Psoas muscle (tissue), 8 donors: ENCODE measurements around the gene TOLLIP. TPM values are rescaled to one million over a fixed set of nuclear protein-coding genes. Genes with fewer than 3 reads are reported as not detected.
A peak's percentile ranks its signal among the peaks of the same experiment; 100 is the strongest.

ENCODE experiments used
- ATAC-seq, 4 donors: fragments of 200-7000 bp; cut with Tn5 transposase; one replicate each; pipeline ENCODE4 v1.9.1; 2020; ENCODE audit warnings: moderate library complexity in 3 of 4, mild to moderate bottlenecking in 2 of 4
- DNase-seq, 2 donors: peaks; one replicate each; pipeline ENCODE4 v3.0.0-alpha.2; 2020
- H3K27ac ChIP-seq: fragments of 200-600 bp; one replicate; pipeline ENCODE4 v1.8.0; 2022
- H3K27me3 ChIP-seq, 3 donors: fragments of 200-600 bp in 1 of 3; one replicate each; pipeline versions ENCODE4 v1.6.1 to v1.8.0; 2013 to 2022; ENCODE audit warnings: low read length in 2 of 3, mild to moderate bottlenecking in 2 of 3, moderate library complexity in 1 of 3; ENCODE audit not compliant: insufficient read depth in 3 of 3
- H3K36me3 ChIP-seq, 2 donors: fragments of 200-600 bp in 1 of 2; one replicate each; pipeline versions ENCODE4 v1.6.1 to v1.8.0; 2013 to 2022; ENCODE audit warnings: low read depth in 1 of 2, mild to moderate bottlenecking in 1 of 2, moderate library complexity in 1 of 2; ENCODE audit not compliant: insufficient read depth in 1 of 2
- H3K4me1 ChIP-seq: fragments of 200-600 bp; one replicate; pipeline ENCODE4 v1.8.0; 2022
- H3K4me3 ChIP-seq: fragments of 200-600 bp; one replicate; pipeline ENCODE4 v1.8.0; 2022; ENCODE audit warnings: mild to moderate bottlenecking
- H3K9me3 ChIP-seq: fragments of 200-600 bp; one replicate; pipeline ENCODE4 v1.8.0; 2022
- CTCF ChIP-seq: fragments of 200-600 bp; IDR thresholded peaks from one replicate; pipeline ENCODE4 v1.8.0; 2022; ENCODE audit warnings: antibody characterized with exemption
- WGBS, 3 donors: extraction: QIAGEN DNeasy Blood & Tissue Kit; methylation state at CpG; one replicate each; pipeline versions ENCODE4 v1.1.6 to v1.1.7; 2013; 5-methylcytosine and 5-hydroxymethylcytosine counted together
- intact Hi-C, 2 donors: fragments of 100-400 bp; cut with DNase I; formaldehyde crosslinking; loops; one replicate each; pipeline versions ENCODE4 v1.11.0 to v1.14.2; 2022
- polyA plus RNA-seq, 3 donors: library from polyadenylated mRNA; stranded (reverse); fragments of 200-250 nt; gene quantifications; one replicate each; pipeline ENCODE4 v1.2.3, GENCODE V29; 2013
- total RNA-seq, 4 donors: library from RNA; stranded (reverse); fragmentation: NEBNext Ultra II Directional in 2 of 4; extraction: Animal tissue kit (Norgen Biotek cat#: 25700) in 2 of 4; gene quantifications; one replicate each; pipeline versions ENCODE4 v1.2.1 to v1.2.4, GENCODE V29; 2021 to 2023
- donor health status: healthy with polysubstance abuse.
- donor health status: DM: no; HTN: no; CAD: no; lungs with moderate emphysema.
- donor health status: Bipolar disorder and iron deficiency.
- donor health status: healthy.
- donor health status: DM: yes; HTN: yes; CAD: no.
- donor health status: DM: no; HTN: no; CAD: no.
- donor health status: DM: no; HTN: no; CAD: no.
- donor health status: DM: yes; HTN: yes; CAD: no.

TOLLIP gene
- total and polyA plus RNA-seq, 7 donors, result 33.5 to 74.6 (median 56.4) TPM

GRCh38 chr11:1260620-1261019 lies 48.8 kb downstream of the TOLLIP start:
- WGBS, 3 donors, result 79 to 88% (median 82%) methylated on average over 16 to 17 of the region's 17 CpGs
- H3K9me3 ChIP-seq, result no peaks in the 10 kb centered on the region
- H3K27ac ChIP-seq, result no peak overlapping the region
- ATAC-seq (no peak), DNase-seq (no peak)
- peaks cover 14% of the 10 kb centered on the region for H3K4me1 ChIP-seq
- no peak overlapping the region for H3K4me3 ChIP-seq
- no peaks in the 10 kb centered on the region for H3K36me3 ChIP-seq
- H3K27me3 ChIP-seq, result no peaks in the 10 kb centered on the region
- intact Hi-C loops, result no loop called here
- no peak for TF ChIP-seq CTCF

DNA sequence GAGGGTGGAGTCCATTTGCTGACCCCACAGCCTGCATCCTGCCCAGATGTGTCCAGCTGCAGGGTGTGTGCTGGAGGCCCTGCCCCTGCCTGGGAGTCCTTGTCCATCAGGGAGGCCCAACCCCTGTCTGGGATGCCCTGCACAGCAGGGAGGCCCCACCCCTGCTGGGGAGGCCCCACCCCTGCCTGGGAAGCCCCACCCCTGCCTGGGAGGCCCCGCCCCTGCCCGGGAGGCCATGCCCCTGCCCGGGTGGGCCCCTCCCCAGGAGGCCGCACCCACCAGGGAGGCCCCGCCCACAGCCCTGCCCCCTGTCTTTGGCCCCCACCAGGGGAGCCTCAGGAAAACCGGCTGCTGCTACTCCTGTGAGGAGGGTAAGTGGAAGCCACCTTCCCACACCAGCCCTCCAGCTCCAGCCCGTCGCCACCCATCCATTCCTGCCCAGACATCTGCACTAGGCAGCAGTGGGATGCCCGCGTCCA lies 49.4 kb downstream of the TOLLIP start:
- 62 to 71% (median 70%) methylated on average over 6 to 10 of the region's 10 CpGs for WGBS, 3 donors
- DNase-seq (peak in 1 of 2 donors; percentile 67), ATAC-seq (peak in 3 of 4 donors; percentile 29 to 55 (median 52))
- no peaks in the 10 kb centered on the region for H3K36me3 ChIP-seq
- peaks cover 14% of the 10 kb centered on the region for H3K4me1 ChIP-seq
- TF ChIP-seq CTCF, result no peak
- H3K9me3 ChIP-seq, result no peaks in the 10 kb centered on the region
- H3K4me3 ChIP-seq, result no peak overlapping the region
- no peaks in the 10 kb centered on the region for H3K27me3 ChIP-seq
- no peak overlapping the region for H3K27ac ChIP-seq
- intact Hi-C loops, result no loop called here

DNA sequence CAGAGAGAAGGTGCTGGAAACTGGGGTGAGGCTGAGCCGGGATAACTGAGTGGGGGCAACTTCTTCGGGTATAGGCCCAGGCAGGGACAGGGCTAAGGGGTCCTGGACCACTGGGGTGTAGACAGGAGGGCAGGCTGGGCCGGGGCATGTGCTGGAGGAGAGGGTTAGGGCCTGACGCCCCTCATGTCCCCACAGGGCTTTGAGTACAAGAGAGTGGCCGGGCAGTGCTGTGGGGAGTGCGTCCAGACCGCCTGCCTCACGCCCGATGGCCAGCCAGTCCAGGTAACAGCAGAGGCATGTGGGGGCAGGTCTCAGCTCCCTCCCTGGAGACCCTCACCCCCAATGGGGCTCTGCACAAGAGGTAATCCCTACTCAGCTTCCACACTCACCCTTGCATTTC lies 49.9 kb downstream of the TOLLIP start:
- peaks cover 14% of the 10 kb centered on the region for H3K4me1 ChIP-seq
- H3K27ac ChIP-seq, result no peak overlapping the region
- DNase-seq (no peak), ATAC-seq (no peak)
- intact Hi-C loops, result no loop called here
- no peak for TF ChIP-seq CTCF
- no peaks in the 10 kb centered on the region for H3K9me3 ChIP-seq
- WGBS, 3 donors, result 80 to 85% (median 81%) methylated on average over 7 to 9 of the region's 9 CpGs
- no peaks in the 10 kb centered on the region for H3K36me3 ChIP-seq
- H3K27me3 ChIP-seq, result no peaks in the 10 kb centered on the region
- H3K4me3 ChIP-seq, result no peak overlapping the region

- 78 to 83% (median 82%) methylated on average over 5 to 7 of the region's 7 CpGs for WGBS, 3 donors
- Histone ChIP-seq H3K9me3 (no peaks in the 10 kb centered on the region), H3K4me3 (no peak overlapping the region), H3K36me3 (no peaks in the 10 kb centered on the region), H3K27ac (no peak overlapping the region), H3K4me1 (peaks cover 14% of the 10 kb centered on the region), H3K27me3 (no peaks in the 10 kb centered on the region)
- intact Hi-C loops, result no loop called here
- DNase-seq (no peak), ATAC-seq (no peak)
- no peak for TF ChIP-seq CTCF
These were observed 50.4 kb downstream of the TOLLIP start for GRCh38 chr11:1259076-1259461.

GRCh38 chr11:1258401-1259075 lies 50.9 kb downstream of the TOLLIP start:
- peaks cover 14% of the 10 kb centered on the region for H3K4me1 ChIP-seq
- H3K27ac ChIP-seq, result no peak overlapping the region
- H3K27me3 ChIP-seq, result no peaks in the 10 kb centered on the region
- ATAC-seq (no peak), DNase-seq (no peak)
- no peaks in the 10 kb centered on the region for H3K9me3 ChIP-seq
- H3K4me3 ChIP-seq, result no peak overlapping the region
- no peak for TF ChIP-seq CTCF
- intact Hi-C loops, result no loop called here
- no peaks in the 10 kb centered on the region for H3K36me3 ChIP-seq
- 59 to 68% (median 66%) methylated on average over 13 of the region's 13 CpGs for WGBS, 3 donors
